Activated naive CD8-positive, alpha-beta T cell (primary cell): ENCODE measurements around the gene RESP18.

Source experiments
- H3K27ac Mint-ChIP-seq: one replicate; pipeline ENCODE4 v1.8.0; 2021; ENCODE audit warnings: mixed read lengths
- H3K27me3 Mint-ChIP-seq: one replicate; pipeline ENCODE4 v1.8.0; 2021; ENCODE audit warnings: mixed read lengths
- H3K36me3 Mint-ChIP-seq: one replicate; pipeline ENCODE4 v1.8.0; 2021; ENCODE audit warnings: mixed read lengths
- H3K4me1 Mint-ChIP-seq: one replicate; pipeline ENCODE4 v1.8.0; 2021; ENCODE audit warnings: low read depth, mixed read lengths
- H3K4me3 Mint-ChIP-seq: one replicate; pipeline ENCODE4 v1.8.0; 2021; ENCODE audit warnings: mild to moderate bottlenecking, mixed read lengths
- H3K9me3 Mint-ChIP-seq: one replicate; pipeline ENCODE4 v1.8.0; 2021; ENCODE audit warnings: low read depth, mixed read lengths

RESP18 gene

GRCh38 chr2:219304223-219304622 is 28.3 kb downstream of the RESP18 start:
- no peaks in the 10 kb centered on the region for H3K9me3 Mint-ChIP-seq
- no peak overlapping the region for H3K4me3 Mint-ChIP-seq
- H3K4me1 Mint-ChIP-seq: peaks cover 6% of the 10 kb centered on the region
- H3K27me3 Mint-ChIP-seq: peaks cover 21% of the 10 kb centered on the region
- no peaks in the 10 kb centered on the region for H3K36me3 Mint-ChIP-seq
- H3K27ac Mint-ChIP-seq: no peak overlapping the region

GRCh38 chr2:219302412-219302968 is 30.1 kb downstream of the RESP18 start:
- peaks cover 13% of the 10 kb centered on the region for H3K27me3 Mint-ChIP-seq
- H3K9me3 Mint-ChIP-seq: no peaks in the 10 kb centered on the region
- H3K36me3 Mint-ChIP-seq: no peaks in the 10 kb centered on the region
- peaks cover 5% of the 10 kb centered on the region for H3K4me1 Mint-ChIP-seq
- H3K27ac Mint-ChIP-seq: no peak overlapping the region
- no peak overlapping the region for H3K4me3 Mint-ChIP-seq

- peaks cover 21% of the 10 kb centered on the region for H3K4me1 Mint-ChIP-seq
- peaks cover 5% of the 10 kb centered on the region for H3K27me3 Mint-ChIP-seq
- H3K27ac Mint-ChIP-seq: no peak overlapping the region
- H3K9me3 Mint-ChIP-seq: no peaks in the 10 kb centered on the region
- H3K36me3 Mint-ChIP-seq: no peaks in the 10 kb centered on the region
- no peak overlapping the region for H3K4me3 Mint-ChIP-seq
Observed at GRCh38 chr2:219300022-219300421, 32.5 kb downstream of the RESP18 start.

- Mint-ChIP-seq H3K9me3 (no peaks in the 10 kb centered on the region), H3K27ac (no peak overlapping the region), H3K4me1 (peaks cover 22% of the 10 kb centered on the region), H3K36me3 (no peaks in the 10 kb centered on the region), H3K4me3 (no peak overlapping the region), H3K27me3 (peaks cover 2% of the 10 kb centered on the region)
Observed at GRCh38 chr2:219299372-219299760, 33.2 kb downstream of the RESP18 start.

GRCh38 chr2:219298759-219299371 is 33.7 kb downstream of the RESP18 start:
- Mint-ChIP-seq H3K36me3 (no peaks in the 10 kb centered on the region), H3K27ac (no peak overlapping the region), H3K27me3 (no peaks in the 10 kb centered on the region), H3K9me3 (no peaks in the 10 kb centered on the region), H3K4me3 (no peak overlapping the region), H3K4me1 (peaks cover 25% of the 10 kb centered on the region)

- no peaks in the 10 kb centered on the region for H3K27me3 Mint-ChIP-seq
- no peaks in the 10 kb centered on the region for H3K9me3 Mint-ChIP-seq
- no peak overlapping the region for H3K4me3 Mint-ChIP-seq
- H3K36me3 Mint-ChIP-seq: no peaks in the 10 kb centered on the region
- H3K27ac Mint-ChIP-seq: no peak overlapping the region
- peaks cover 25% of the 10 kb centered on the region for H3K4me1 Mint-ChIP-seq
Observed at GRCh38 chr2:219297766-219298456, 34.6 kb downstream of the RESP18 start.

- Mint-ChIP-seq H3K4me1 (peaks cover 25% of the 10 kb centered on the region), H3K9me3 (no peaks in the 10 kb centered on the region), H3K4me3 (no peak overlapping the region), H3K36me3 (no peaks in the 10 kb centered on the region), H3K27ac (no peak overlapping the region), H3K27me3 (no peaks in the 10 kb centered on the region)
Observed at GRCh38 chr2:219296631-219297391, 35.7 kb downstream of the RESP18 start.

- Mint-ChIP-seq H3K27me3 (no peaks in the 10 kb centered on the region), H3K36me3 (no peaks in the 10 kb centered on the region), H3K9me3 (no peaks in the 10 kb centered on the region), H3K27ac (no peak overlapping the region), H3K4me3 (no peak overlapping the region), H3K4me1 (peaks cover 25% of the 10 kb centered on the region)
Observed at GRCh38 chr2:219296142-219296541, 36.4 kb downstream of the RESP18 start.

GRCh38 chr2:219294356-219295351 is 37.9 kb downstream of the RESP18 start:
- Mint-ChIP-seq H3K9me3 (no peaks in the 10 kb centered on the region), H3K4me3 (peak overlapping the region; percentile 80), H3K27me3 (no peaks in the 10 kb centered on the region), H3K27ac (peak overlapping the region; percentile 79), H3K36me3 (no peaks in the 10 kb centered on the region), H3K4me1 (peaks cover 25% of the 10 kb centered on the region)

- no peaks in the 10 kb centered on the region for H3K9me3 Mint-ChIP-seq
- peak overlapping the region; percentile 79 for H3K27ac Mint-ChIP-seq
- no peaks in the 10 kb centered on the region for H3K27me3 Mint-ChIP-seq
- peaks cover 22% of the 10 kb centered on the region for H3K4me1 Mint-ChIP-seq
- peak overlapping the region; percentile 80 for H3K4me3 Mint-ChIP-seq
- no peaks in the 10 kb centered on the region for H3K36me3 Mint-ChIP-seq
Observed at GRCh38 chr2:219293736-219294231, 38.8 kb downstream of the RESP18 start.

GRCh38 chr2:219292616-219293015 is 39.9 kb downstream of the RESP18 start:
- Mint-ChIP-seq H3K9me3 (no peaks in the 10 kb centered on the region), H3K4me3 (no peak overlapping the region), H3K36me3 (no peaks in the 10 kb centered on the region), H3K27ac (no peak overlapping the region), H3K4me1 (peaks cover 20% of the 10 kb centered on the region), H3K27me3 (no peaks in the 10 kb centered on the region)

- H3K4me1 Mint-ChIP-seq: peaks cover 17% of the 10 kb centered on the region
- H3K27me3 Mint-ChIP-seq: no peaks in the 10 kb centered on the region
- no peaks in the 10 kb centered on the region for H3K9me3 Mint-ChIP-seq
- H3K27ac Mint-ChIP-seq: no peak overlapping the region
- H3K4me3 Mint-ChIP-seq: no peak overlapping the region
- no peaks in the 10 kb centered on the region for H3K36me3 Mint-ChIP-seq
Observed at GRCh38 chr2:219291910-219292490, 40.5 kb downstream of the RESP18 start.

GRCh38 chr2:219291394-219291793 is 41.1 kb downstream of the RESP18 start:
- Mint-ChIP-seq H3K4me3 (no peak overlapping the region), H3K27ac (no peak overlapping the region), H3K4me1 (peaks cover 15% of the 10 kb centered on the region), H3K9me3 (no peaks in the 10 kb centered on the region), H3K36me3 (no peaks in the 10 kb centered on the region), H3K27me3 (no peaks in the 10 kb centered on the region)
